NCI-H526 (cell line): ENCODE data around the gene KLK5.

ENCODE experiments used
- DNase-seq, 2 experiments: peaks; one replicate each; lab custom pipeline; 2025; lab: John Stamatoyannopoulos, UW

The KLK5 gene

DNA sequence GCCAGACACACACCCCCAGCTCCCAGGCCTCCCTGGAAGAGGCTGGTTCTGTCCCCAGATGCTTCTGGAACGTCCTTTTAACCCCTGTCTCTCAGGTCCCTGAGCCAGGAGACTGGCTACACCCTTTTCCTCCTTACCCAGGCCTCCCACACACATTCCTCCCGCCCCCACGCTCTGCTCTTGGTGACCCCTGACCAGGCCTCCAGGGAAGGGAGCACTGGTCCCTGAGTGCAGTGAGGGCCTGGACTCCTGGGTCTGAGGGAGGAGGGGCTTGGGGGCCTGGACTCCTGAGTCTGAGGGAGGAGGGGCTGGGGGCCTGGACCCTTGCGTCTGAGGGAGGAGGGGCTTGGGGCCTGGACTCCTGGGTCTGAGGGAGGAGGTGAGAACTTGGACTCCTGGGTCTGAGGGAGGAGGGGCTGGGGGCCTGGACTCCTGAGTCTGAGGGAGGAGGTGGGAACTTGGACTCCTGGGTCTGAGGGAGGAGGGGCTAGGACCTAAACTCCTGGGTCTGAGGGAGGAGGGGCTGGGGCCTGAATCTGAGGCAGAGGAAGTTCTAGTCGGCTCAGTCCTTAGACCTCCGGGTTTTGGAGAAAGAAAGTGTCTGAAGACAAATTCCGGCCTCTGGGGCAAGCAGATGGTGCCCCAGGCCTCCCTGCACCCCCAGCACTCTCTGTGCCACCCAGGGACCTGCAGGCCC, 16.0 kb upstream of the KLK5 start:
- DNase-seq: no peak

DNA sequence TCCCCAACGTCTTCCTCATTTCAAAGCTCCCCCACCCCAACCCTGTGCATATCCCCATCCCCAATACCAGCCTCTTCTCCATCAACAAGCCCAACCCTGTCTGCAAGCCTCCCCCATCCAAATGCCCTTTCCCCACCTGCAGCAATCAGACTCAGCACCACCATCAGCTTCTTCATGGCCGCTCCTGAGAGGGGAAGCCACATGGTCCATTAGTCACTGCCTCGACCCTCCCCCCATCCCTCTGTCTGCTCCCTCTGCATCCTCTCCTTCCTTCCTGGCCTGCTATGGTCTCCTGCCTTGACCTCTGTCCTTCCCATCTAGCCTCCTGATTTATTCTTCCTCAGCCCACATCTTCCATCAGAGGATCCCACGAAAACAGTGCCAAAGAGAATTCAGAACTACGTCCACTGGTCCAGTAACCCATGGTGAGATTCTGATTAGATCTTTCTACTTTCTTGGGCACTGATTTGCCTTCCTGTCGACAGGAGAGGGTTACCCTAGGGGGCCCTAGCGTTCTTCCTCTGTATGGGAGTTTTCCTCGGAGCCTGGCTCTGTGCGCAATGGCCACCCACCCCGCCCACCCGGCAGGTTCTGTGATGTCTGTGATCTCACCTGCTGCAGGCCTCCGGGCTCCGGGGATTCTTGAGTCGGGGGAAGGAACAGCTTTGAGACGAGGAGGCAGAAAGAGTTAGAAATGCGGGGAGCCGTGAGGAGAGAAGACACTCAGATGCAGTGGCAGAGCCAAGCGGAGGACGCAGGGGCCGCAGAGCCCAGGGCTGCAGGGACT, 15.3 kb upstream of the KLK5 start:
- DNase-seq: no peak

DNA sequence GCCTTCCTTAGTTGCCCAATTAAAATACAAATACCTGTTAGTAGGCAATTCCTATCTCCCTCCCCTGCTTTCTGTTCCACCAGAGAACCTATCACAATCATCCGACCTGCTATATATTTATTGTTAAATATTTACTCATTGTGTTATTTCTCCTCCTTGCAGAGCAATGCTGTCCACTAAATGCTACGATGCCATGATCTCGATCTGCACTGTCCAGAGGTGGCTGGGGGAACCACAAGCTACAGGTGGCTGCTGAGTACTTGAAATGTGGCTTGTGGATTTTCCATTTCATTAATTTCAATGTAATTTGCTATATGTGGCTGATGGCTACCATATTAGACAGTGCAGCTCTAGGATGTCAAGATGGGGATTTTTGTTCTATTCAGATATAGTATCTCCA, 11.4 kb upstream of the KLK5 start:
- DNase-seq: no peak

DNA sequence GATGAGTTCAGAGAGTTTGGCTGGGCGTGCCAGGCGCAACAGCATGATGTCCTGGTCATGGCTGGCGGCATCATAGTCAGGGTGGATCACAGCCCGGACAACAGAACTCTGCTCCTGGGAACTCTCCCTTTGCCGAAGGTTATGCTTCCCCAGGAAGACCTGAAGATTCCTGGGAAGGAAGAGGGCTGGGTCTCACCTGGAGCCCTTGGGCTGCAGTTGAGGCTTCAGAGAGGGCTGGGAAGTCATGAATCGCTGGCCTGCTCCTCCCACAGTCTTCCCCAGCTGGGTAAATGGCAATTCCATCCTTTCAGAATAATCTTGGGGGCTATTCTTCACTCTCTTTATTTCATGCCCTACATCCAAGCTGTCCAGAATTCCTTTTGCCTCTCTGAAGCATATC, 10.5 kb upstream of the KLK5 start:
- DNase-seq: no peak

DNA sequence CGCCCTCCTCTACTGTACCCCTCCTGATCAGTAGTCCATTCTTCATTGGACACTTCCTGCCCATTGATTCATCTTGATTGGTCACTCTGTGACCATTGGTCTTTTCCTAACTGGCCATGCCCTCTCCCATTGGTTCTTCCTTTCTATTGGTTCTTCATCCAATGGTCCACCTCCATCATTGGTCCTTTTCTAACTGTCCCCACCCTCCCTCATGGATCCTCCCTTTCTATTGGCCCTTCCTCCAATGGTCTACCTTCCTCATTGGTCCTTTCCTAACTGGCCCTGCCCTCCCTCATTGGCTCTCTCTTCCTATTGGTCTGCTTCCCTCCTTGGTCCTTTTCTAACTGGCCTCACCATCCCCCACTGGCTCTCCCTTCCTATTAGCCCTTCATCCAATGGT, 9.4 kb upstream of the KLK5 start:
- no peak for DNase-seq

DNA sequence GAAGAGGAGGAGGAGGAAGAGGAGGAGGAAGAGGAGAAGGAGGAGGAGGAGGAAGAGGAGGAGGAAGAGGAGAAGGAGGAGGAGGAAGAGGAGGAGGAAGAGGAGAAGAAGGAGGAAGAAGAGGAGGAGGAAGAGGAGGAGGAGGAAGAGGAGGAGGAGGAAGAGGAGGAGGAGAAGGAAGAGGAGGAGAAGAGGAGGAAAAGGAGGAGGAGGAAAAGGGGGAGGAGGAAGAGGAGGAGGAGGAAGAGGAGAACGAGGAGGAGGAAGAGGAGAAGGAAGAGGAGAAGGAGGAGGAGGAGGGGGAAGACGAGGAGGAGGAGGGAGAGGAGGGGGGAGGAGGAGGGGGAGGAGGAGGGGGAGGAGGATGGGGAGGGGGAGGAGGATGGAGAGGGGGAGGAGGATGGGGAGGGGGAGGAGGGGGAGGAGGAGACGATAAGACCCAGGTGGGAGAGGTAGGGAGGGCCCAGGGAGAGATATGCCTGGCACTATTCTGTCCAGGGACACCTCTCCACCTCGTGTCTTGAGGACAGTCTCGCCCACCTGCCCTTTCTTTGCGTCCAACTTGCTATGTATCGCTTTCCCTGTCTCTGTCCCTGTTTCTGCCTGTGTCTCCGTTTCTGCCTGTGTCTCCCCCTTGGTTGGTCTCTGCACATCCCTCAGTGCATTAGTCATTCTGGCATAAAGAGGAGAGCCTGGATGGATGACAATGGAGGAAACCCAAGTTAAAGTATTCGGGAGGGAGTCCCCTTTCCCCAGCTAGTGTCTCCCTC, 7.1 kb upstream of the KLK5 start:
- DNase-seq: peak in 1 of 2 experiments; percentile 11

DNA sequence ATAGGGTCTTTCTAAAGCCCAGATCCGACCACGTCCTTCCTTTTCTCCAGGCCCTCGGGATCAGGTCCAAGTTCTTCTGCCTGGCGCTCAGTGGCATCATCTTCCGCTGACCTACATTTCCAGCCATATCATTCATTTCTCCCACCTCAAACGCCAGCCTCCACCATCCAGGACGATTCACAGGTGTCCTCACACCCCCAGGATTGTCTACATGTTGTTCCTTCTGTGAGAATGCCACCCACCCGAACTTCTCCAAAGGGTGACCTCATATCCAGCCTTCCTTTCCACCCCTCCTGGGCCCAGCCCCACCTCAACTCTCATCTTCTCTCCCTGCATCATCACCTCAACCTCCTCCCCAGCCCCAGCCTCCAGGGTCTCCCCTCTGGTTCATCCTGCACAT, 4.7 kb upstream of the KLK5 start:
- no peak for DNase-seq

DNA sequence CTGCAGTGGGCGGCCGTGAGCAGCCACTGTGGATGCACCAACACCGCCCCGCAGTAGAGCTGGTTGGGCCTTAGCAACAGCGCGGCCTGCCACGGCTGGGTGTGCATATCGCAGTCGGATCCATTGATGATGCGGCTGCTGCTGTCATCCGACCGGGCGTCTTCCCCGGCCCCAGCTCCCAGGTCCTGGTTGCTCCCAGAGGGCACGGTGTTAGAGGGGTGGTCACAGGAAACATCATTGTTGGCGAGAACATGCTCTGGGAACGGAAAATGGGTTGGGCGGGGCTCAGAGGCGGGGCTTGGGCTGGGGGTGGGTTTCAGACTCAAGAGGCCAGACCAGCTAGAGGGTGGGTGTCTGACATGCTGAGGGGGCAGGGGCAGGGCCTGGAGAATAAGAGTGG, 3.0 kb downstream of the KLK5 start:
- no peak for DNase-seq

DNA sequence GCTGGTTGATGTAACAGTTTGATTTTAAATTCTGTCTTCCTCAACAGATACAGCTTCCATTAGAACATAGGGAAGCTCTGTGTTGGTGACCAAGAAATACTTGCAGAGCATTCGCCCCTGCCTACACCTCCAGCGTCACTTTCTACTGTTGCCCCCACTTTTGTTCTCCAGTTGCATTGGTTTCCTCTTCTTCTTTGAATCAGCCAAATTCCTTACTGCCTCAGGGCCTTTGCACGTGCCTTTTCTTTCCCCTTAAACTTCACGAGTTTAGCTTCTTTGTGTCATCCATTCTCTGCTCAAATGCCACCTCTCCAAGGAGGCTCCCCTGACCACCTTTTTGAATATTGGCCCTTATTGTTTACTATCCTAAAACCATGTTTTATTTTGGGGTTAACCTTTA, 5.7 kb downstream of the KLK5 start:
- no peak for DNase-seq

DNA sequence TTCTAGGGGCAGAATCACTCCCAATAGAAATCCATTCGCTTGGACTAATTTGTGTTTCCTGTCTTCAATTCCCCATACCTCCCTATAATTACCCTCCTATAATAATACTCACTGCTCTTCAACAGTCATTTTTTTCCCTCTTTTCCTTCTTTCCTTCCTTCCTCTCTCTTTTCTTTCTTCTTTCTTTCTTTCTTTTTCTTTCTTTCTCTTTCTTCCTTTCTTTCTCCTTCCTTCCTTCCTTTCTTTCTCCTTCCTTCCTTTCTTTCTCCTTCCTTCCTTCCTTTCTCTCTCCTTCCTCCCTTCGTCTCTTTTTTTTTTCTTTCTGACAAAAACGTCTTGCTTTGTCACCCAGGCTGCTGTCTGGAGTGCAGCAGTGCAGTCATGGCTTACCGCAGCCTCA, 8.0 kb downstream of the KLK5 start:
- no peak for DNase-seq

DNA sequence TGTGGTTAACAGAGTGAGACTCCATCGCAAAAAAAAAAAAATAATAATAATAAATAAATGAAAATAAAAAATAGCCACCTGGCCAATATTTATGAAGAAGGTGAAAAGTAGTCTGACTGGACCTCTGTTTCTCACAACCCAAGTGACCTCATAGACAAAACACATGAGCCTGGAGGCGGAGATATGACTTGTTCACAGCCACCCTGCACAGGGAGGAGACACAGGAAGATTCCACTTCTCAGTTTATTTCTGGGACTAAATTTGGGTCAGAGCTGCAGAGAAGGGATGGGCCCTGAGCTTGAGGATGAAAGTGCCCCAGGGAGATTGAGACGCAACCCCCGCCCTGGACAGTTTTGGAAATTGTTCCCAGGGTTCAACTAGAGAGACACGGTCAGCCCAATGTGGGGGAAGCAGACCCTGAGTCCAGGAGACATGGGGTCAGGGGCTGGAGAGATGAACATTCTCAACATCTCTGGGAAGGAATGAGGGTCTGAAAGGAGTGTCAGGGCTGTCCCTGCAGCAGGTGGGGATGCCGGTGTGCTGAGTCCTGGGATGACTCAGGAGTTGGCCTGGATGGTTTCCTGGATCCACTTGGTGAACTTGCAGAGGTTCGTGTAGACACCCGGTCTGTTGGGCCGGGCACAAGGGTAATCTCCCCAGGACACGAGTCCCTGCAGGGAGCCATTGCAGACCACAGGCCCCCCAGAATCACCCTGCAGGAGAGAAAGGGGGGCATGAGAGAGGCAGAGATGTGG, 9.6 kb downstream of the KLK5 start:
- DNase-seq: no peak

DNA sequence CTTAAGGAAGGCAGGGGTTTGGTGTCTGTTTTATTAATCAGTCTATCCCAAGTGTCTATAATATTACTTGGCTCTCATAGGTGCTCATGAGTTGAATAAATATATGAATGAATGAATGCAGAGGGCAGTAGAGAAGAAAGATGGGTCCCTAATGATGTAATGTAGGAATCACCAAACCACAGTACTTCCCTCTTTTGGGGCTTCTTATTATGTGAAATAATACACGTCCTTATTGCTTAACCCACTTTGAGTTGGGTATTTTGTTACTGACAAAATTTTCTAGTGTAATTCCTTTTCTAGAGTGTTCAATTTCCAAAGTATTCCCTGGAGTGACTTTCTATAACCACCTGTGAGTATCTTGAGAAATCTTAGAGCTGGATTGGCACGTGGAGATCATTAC, 13.2 kb downstream of the KLK5 start:
- no peak for DNase-seq

DNA sequence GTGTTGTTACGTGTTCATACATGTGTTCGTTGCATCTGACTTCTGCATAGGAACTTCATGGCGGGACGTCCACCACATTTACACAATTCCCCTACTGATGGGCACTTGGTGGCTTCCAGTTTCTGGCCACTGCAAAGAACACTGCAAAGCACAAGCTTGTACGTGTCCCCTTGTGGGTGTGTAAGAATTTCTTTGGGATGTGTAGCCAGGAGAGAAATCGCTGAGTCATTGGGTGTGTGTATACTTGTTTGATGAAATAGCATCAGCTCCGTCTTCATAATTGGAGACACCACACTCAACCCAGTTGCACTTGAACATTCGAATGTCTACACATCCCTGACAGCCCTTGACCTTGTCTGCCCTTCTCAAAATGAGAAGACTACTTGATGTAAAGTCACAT, 19.2 kb downstream of the KLK5 start:
- DNase-seq: no peak

DNA sequence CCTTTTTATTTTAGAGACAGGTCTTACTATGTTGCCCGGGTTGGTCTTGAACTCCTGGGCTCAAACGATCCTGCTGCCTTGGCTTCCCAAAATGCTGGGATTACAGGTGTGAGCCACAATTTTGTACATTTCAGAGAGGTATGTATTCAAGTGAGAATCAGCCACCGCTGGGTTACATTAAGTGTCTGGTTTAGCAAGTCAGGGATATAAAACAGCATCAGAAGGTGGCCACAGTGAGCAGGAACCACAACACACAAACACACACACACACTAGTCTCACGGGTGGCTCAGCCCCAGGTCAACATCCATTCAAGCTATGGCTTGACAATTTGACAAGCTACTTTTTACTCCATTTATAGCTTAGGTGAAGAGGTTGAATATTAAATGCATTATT, 20.2 kb downstream of the KLK5 start:
- no peak for DNase-seq

DNA sequence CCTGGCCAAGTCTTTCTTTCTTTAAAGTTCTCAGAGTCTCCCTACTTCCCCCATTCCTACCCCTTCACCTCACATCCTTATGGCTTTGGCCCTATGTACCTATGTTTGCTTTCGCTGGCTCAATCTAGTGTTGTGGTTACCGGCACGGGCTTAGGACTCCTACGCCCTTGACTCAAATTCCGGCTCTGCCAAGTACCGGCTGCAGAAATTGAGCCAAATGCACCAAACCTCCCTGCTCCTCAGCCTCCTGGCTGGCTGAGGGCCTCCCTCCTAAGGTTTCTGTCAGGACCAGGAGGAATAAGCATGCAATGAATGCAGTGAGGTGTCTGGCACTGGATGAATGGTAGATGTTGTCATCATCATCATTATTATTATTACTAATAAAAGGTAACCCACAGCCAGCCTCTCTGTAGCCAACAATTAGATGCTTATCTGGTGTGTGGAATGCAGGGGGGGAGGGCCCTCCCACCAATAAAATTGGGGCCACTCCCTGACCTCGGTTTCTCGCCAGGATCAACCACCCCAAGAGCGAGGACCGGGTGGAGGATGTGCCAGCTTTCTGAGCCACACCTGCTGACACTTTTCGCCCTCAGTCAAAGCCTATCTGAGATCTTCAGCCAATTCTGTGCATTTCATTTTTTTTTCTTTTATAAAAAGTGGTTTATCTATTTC, 20.7 kb downstream of the KLK5 start:
- no peak for DNase-seq

DNA sequence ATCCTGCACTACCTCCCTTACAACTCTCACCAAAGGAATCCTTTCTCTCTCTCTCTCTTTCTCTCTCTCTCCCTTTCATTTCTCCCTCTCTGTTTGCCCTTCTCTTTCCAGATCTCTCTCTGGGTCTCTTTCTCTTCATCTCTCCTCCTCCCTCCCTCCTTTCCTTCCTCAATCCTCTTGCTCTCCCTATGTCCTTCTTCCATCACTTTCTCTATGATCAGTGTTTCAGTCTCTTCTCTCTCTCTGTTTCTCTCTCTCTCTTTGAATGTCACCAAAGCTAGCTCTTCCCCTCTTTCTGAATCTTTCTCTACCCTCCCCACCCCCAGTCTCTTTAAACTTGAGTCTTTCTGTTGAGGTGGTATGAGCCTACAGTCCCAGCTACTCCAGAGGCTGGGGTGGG, 21.8 kb downstream of the KLK5 start:
- DNase-seq: no peak

DNA sequence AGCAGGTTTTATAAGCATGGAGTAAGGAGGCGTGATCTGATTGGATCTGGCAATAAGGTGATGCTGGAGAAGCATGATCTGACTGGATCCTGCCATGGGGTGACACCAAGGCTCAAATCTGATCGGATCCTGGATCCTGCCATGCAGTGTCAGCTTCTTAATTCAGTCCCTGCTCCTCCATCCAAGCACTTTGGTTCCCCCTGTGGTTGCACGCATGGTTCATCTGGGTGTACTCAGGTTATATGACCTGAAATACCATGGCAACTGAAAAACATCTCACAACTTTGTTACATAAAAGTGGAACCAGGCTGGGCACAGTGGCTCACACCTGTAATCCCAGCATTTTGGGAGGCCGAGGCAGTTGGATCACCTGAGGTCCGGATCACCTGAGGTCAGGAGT, 24.0 kb downstream of the KLK5 start:
- DNase-seq: no peak

DNA sequence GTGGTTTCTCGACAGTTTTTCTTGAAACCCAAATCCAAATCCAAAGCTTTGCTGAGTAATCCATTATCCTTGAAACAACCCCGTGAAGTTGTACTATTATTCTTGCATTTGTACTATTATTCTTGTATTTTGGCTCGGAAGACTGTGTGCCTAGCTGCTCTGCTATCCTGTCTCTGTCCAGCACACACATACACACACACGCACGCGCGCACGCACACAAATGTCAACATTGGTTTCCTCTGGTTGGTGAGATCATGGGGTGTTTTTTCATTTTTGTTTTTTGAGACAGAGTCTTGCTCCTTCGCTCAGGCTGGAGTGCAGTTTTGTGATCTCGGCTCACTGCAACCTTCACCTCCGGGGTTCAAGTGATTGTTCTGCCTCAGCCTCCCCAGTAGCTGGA, 26.7 kb downstream of the KLK5 start:
- DNase-seq: no peak

DNA sequence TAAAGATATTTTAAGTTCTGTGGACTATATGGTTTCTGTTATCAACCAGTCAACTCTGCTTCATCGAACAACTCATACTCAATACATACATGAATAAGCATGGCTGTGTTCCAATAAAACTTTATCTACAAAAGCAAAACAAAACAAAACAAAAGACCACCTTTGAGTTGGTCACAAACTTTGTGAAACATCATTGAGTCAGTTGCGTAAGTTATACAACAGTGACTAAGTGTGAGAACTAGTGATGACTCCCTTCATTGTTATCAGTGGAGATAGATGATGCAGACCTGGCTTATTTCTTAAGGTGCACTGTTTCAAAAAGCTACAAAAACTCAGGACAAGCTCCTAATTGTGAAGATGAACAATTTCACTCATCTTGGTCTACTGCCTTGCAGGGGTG, 27.1 kb downstream of the KLK5 start:
- DNase-seq: no peak

DNA sequence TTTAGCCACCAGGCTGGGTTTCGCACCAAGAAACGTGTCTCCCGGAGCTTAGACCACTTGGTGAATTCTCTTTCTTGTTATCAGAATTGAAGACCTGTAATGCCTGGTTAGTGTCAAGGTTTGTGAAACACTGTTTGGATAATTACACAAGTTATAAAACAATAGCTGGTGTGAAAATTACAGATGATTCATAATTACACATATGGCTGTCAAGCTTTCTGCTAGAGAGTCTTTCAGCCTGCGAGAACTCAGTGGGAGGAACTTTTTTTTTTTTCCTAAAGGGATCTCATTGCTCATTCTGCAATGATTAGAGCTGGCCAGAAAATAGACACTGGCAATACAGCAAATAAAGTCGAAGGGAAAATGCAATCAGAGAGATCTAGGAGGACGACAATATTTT, 28.3 kb downstream of the KLK5 start:
- no peak for DNase-seq

DNA sequence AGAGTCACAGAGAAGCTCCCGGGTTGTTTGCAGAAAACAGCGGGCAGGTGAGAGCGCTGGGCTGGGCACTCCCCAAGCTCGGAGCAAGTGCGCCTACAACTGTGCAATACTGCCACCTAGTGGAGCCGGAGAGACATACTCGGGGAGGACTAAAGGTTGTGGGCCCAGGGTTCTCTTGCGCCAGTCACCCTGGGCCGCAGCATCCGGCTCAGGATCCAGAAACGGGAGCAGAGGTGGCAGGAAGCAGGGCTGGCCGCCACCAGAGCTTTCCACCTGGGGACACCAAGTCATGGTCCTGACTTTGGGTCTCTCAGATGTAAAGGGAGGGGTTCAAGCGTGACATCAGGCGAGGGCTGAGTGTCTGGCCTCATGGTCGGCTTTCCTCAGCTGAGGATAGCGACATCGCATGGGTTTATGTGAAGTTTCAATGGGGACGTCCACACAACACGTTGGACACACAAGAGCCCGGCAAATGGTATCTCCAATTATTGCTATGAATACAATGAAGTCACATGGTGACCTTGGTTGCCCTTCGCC, 30.5 kb downstream of the KLK5 start:
- peak; percentile 79 to 96 for DNase-seq
